T-cell (primary cell): ENCODE measurements around the gene AGTR1. TPM values are rescaled to one million over a fixed set of nuclear protein-coding genes. Genes with fewer than 3 reads are reported as not detected.

Experiments used
- ATAC-seq, 4 experiments: fragments of 200-7000 bp in 3 of 4; fragments of 150-1000 bp in 1 of 4; cut with Tn5 transposase; replicated peaks in 1 of 4; 1 replicate in 3 of 4; 2 replicates in 1 of 4; pipeline ENCODE4 v1.10.0; 2021; ENCODE audit warnings: moderate library complexity in 3 of 4, mild to moderate bottlenecking in 2 of 4, moderate number of reproducible peaks in 1 of 4
- CTCF ChIA-PET, 2 donors: fragments of 300-600 bp; sonication (Branson Sonifier 250); formaldehyde crosslinking; loops; one replicate each; lab custom pipeline; 2022; ENCODE audit warnings: antibody characterized with exemption in 2 of 2; lab: Charles Lee
- POLR2A ChIA-PET, 2 donors: fragments of 300-600 bp; sonication (Branson Sonifier 250); formaldehyde crosslinking; loops; one replicate each; lab custom pipeline; 2022; ENCODE audit warnings: antibody characterized with exemption in 2 of 2; lab: Charles Lee
- DNase-seq, 35 experiments: peaks; one replicate each; pipeline versions ENCODE4 v3.0.0 to v3.0.0-alpha.2; 2013 to 2023
- H3K27ac ChIP-seq: one replicate; pipeline ENCODE4 v1.5.1; 2013; ENCODE audit warnings: low read length
- H3K27me3 ChIP-seq, 2 experiments: replicated peaks in 1 of 2; 1 replicate in 1 of 2; 2 replicates in 1 of 2; pipeline versions ENCODE4 v1.6.1 to v1.7.0; 2013; ENCODE audit warnings: low read length in 1 of 2, mixed read lengths in 1 of 2; ENCODE audit not compliant: control insufficient read depth in 2 of 2, insufficient read depth in 2 of 2; ENCODE audit errors: extremely low read depth in 1 of 2
- H3K36me3 ChIP-seq, 2 donors: 1 replicate in 1 of 2; 2 replicates in 1 of 2; pipeline versions ENCODE4 v1.6.1 to v1.7.0; 2013; ENCODE audit warnings: low read length in 1 of 2; ENCODE audit not compliant: control insufficient read depth in 2 of 2, insufficient read depth in 1 of 2; ENCODE audit errors: extremely low read depth in 1 of 2
- H3K4me1 ChIP-seq, 2 experiments: 1 replicate in 1 of 2; 2 replicates in 1 of 2; pipeline versions ENCODE4 v1.6.1 to v1.7.0; 2013; ENCODE audit warnings: low read length in 2 of 2, mixed read lengths in 1 of 2; ENCODE audit not compliant: insufficient read depth in 2 of 2, control insufficient read depth in 1 of 2; ENCODE audit errors: extremely low read depth in 1 of 2
- H3K4me3 ChIP-seq, 2 donors: 1 replicate in 1 of 2; 2 replicates in 1 of 2; pipeline versions ENCODE4 v1.5.1 to v1.7.0; 2013; ENCODE audit warnings: mild to moderate bottlenecking in 2 of 2, low read length in 1 of 2, moderate library complexity in 1 of 2; ENCODE audit not compliant: control insufficient read depth in 1 of 2; ENCODE audit errors: extremely low read depth in 1 of 2
- H3K9me3 ChIP-seq: 2 replicates; pipeline ENCODE4 v1.7.0; 2013
- H3K27ac Mint-ChIP-seq, 2 donors: one replicate each; pipeline ENCODE4 v1.8.0; 2020 to 2021; ENCODE audit warnings: mild to moderate bottlenecking in 2 of 2, mixed read lengths in 2 of 2
- H3K27me3 Mint-ChIP-seq, 2 donors: one replicate each; pipeline ENCODE4 v1.8.0; 2021 to 2022; ENCODE audit warnings: mixed read lengths in 2 of 2
- H3K36me3 Mint-ChIP-seq: one replicate; pipeline ENCODE4 v1.8.0; 2021; ENCODE audit warnings: mixed read lengths
- H3K4me1 Mint-ChIP-seq, 3 donors: one replicate each; pipeline ENCODE4 v1.8.0; 2020 to 2022; ENCODE audit warnings: mixed read lengths in 3 of 3, mild to moderate bottlenecking in 1 of 3
- H3K4me3 Mint-ChIP-seq, 3 donors: one replicate each; pipeline ENCODE4 v1.8.0; 2020 to 2022; ENCODE audit warnings: mild to moderate bottlenecking in 3 of 3, mixed read lengths in 3 of 3, moderate library complexity in 3 of 3
- H3K9me3 Mint-ChIP-seq, 3 donors: one replicate each; pipeline ENCODE4 v1.8.0; 2020 to 2022; ENCODE audit warnings: mixed read lengths in 3 of 3
- WGBS: methylation state at CpG from one replicate; pipeline ENCODE4 v1.1.5; 2013; ENCODE audit warnings: missing lambda C conversion rate; ENCODE audit not compliant: insufficient coverage; 5-methylcytosine and 5-hydroxymethylcytosine counted together
- total RNA-seq, 35 experiments: library from RNA in 6 of 35; stranded (reverse) in 6 of 35; fragments of 120-200 nt in 1 of 35; gene quantifications; one replicate each; pipeline versions ENCODE4 v1.2.1 to v1.2.4 and lab custom pipeline; 2013 to 2026

Gene AGTR1
- total RNA-seq, 5 donors from 2014 or later (not counting 1 experiment from before 2014, with no cell fraction given), result not detected

- no peak overlapping the region for H3K27ac Mint-ChIP-seq
- DNase-seq, result no peak
- no peaks in the 10 kb centered on the region for H3K9me3 ChIP-seq
These were observed 65.5 kb downstream of the AGTR1 start for GRCh38 chr3:148763156-148763680.

GRCh38 chr3:148763986-148764935, 66.6 kb downstream of the AGTR1 start:
- CTCF ChIA-PET, result interaction anchor here in 1 of 2 donors (0.7 kb wide), 1 partner anchor 9 kb away, joined by 3 read pairs; no protein-coding TSS in a partner anchor
- POLR2A ChIA-PET, result no interaction called here
- H3K4me1 Mint-ChIP-seq, result no peaks in the 10 kb centered on the region
- H3K27me3 Mint-ChIP-seq, result no peaks in the 10 kb centered on the region
- H3K36me3 Mint-ChIP-seq, result no peaks in the 10 kb centered on the region
- no peak overlapping the region for H3K4me3 Mint-ChIP-seq
- DNase-seq (no peak), ATAC-seq (no peak)
- no CpG with 5 or more reads among the region's 1 CpG for WGBS
- H3K27me3 ChIP-seq, result no peaks in the 10 kb centered on the region
- H3K9me3 Mint-ChIP-seq, result peaks cover 4 to 12% (median 8%) of the 10 kb centered on the region in 3 donors
- no peaks in the 10 kb centered on the region for H3K4me1 ChIP-seq
- H3K27ac Mint-ChIP-seq, result no peak overlapping the region
- no peak overlapping the region for H3K4me3 ChIP-seq
- H3K27ac ChIP-seq, result no peak overlapping the region
- H3K9me3 ChIP-seq, result no peaks in the 10 kb centered on the region
- no peaks in the 10 kb centered on the region for H3K36me3 ChIP-seq

More at GRCh38 chr3:148763156-148763680, 65.5 kb downstream of the AGTR1 start:
- Histone ChIP-seq H3K4me3 (no peak overlapping the region), H3K36me3 (no peaks in the 10 kb centered on the region), H3K27ac (no peak overlapping the region), H3K4me1 (no peaks in the 10 kb centered on the region), H3K27me3 (no peaks in the 10 kb centered on the region)
- no peaks in the 10 kb centered on the region for H3K27me3 Mint-ChIP-seq
- POLR2A ChIA-PET, result no interaction called here
- H3K9me3 Mint-ChIP-seq, result peaks cover 0 to 8% (median 6%) of the 10 kb centered on the region in 3 donors
- ATAC-seq, result no peak
- no CpG with 5 or more reads among the region's 3 CpGs for WGBS
- no peaks in the 10 kb centered on the region for H3K4me1 Mint-ChIP-seq
- no peak overlapping the region for H3K4me3 Mint-ChIP-seq
- no peaks in the 10 kb centered on the region for H3K36me3 Mint-ChIP-seq
- CTCF ChIA-PET, result no interaction called here

- 0% methylated on average over 1 of the region's 2 CpGs for WGBS
- no peak for DNase-seq
- ATAC-seq, result no peak
- no peaks in the 10 kb centered on the region for H3K36me3 ChIP-seq
- Mint-ChIP-seq H3K9me3 (peaks cover 12 to 23% (median 17%) of the 10 kb centered on the region in 3 donors), H3K36me3 (no peaks in the 10 kb centered on the region), H3K27me3 (peaks cover 0 to 3% of the 10 kb centered on the region in 2 donors), H3K4me1 (no peaks in the 10 kb centered on the region), H3K27ac (no peak overlapping the region), H3K4me3 (no peak overlapping the region)
- H3K27me3 ChIP-seq, result no peaks in the 10 kb centered on the region
- no peak overlapping the region for H3K4me3 ChIP-seq
- CTCF ChIA-PET, result no interaction called here
- H3K27ac ChIP-seq, result no peak overlapping the region
- no peaks in the 10 kb centered on the region for H3K9me3 ChIP-seq
- H3K4me1 ChIP-seq, result no peaks in the 10 kb centered on the region
- POLR2A ChIA-PET, result no interaction called here
These were observed 74.7 kb downstream of the AGTR1 start for GRCh38 chr3:148772361-148772760.

GRCh38 chr3:148772835-148773234, 75.1 kb downstream of the AGTR1 start:
- Mint-ChIP-seq H3K9me3 (peaks cover 12 to 23% (median 17%) of the 10 kb centered on the region in 3 donors), H3K36me3 (no peaks in the 10 kb centered on the region), H3K27me3 (peaks cover 0 to 3% of the 10 kb centered on the region in 2 donors), H3K4me3 (no peak overlapping the region), H3K27ac (no peak overlapping the region), H3K4me1 (no peaks in the 10 kb centered on the region)
- CTCF ChIA-PET, result no interaction called here
- Histone ChIP-seq H3K27me3 (no peaks in the 10 kb centered on the region), H3K4me3 (no peak overlapping the region), H3K4me1 (no peaks in the 10 kb centered on the region), H3K36me3 (no peaks in the 10 kb centered on the region), H3K27ac (no peak overlapping the region), H3K9me3 (no peaks in the 10 kb centered on the region)
- DNase-seq (no peak), ATAC-seq (no peak)
- POLR2A ChIA-PET, result no interaction called here

- Histone ChIP-seq H3K4me3 (no peak overlapping the region), H3K4me1 (no peaks in the 10 kb centered on the region), H3K9me3 (no peaks in the 10 kb centered on the region), H3K27me3 (no peaks in the 10 kb centered on the region), H3K36me3 (no peaks in the 10 kb centered on the region), H3K27ac (no peak overlapping the region)
- DNase-seq (no peak), ATAC-seq (no peak)
- Mint-ChIP-seq H3K4me1 (no peaks in the 10 kb centered on the region), H3K9me3 (peaks cover 11 to 22% (median 17%) of the 10 kb centered on the region in 3 donors), H3K27me3 (peaks cover 0 to 3% of the 10 kb centered on the region in 2 donors), H3K36me3 (no peaks in the 10 kb centered on the region), H3K27ac (no peak overlapping the region), H3K4me3 (no peak overlapping the region)
- WGBS, result no CpG with 5 or more reads among the region's 2 CpGs
- ChIA-PET CTCF (interaction anchor here in 1 of 2 donors (0.5 kb wide), 1 partner anchor 10 kb away, joined by 3 read pairs; no protein-coding TSS in a partner anchor), POLR2A (no interaction called here)
These were observed 76.1 kb downstream of the AGTR1 start for GRCh38 chr3:148773805-148774204.

GRCh38 chr3:148778926-148779325, 81.2 kb downstream of the AGTR1 start:
- CTCF ChIA-PET, result interaction anchor here in 1 of 2 donors (0.6 kb wide), 1 partner anchor 98 kb away, joined by 3 read pairs; no protein-coding TSS in a partner anchor
- Histone ChIP-seq H3K36me3 (no peaks in the 10 kb centered on the region), H3K4me3 (no peak overlapping the region), H3K4me1 (no peaks in the 10 kb centered on the region), H3K27me3 (no peaks in the 10 kb centered on the region), H3K27ac (no peak overlapping the region), H3K9me3 (no peaks in the 10 kb centered on the region)
- H3K4me1 Mint-ChIP-seq, result no peaks in the 10 kb centered on the region
- ATAC-seq (no peak), DNase-seq (no peak)
- H3K27ac Mint-ChIP-seq, result no peak overlapping the region
- H3K27me3 Mint-ChIP-seq, result peaks cover 0 to 3% of the 10 kb centered on the region in 2 donors
- H3K4me3 Mint-ChIP-seq, result no peak overlapping the region
- POLR2A ChIA-PET, result no interaction called here
- no peaks in the 10 kb centered on the region for H3K36me3 Mint-ChIP-seq
- 100% methylated on average over 3 of the region's 3 CpGs for WGBS
- H3K9me3 Mint-ChIP-seq, result peaks cover 0 to 7% (median 0%) of the 10 kb centered on the region in 3 donors
